Superior temporal gyrus (tissue), 1 donor: ENCODE data around the gene SIRPA.

Source experiments
- DNase-seq: peaks from one replicate; pipeline ENCODE4 v3.0.0-alpha.2; 2016; ENCODE audit errors: extremely low spot score

Gene SIRPA

DNA sequence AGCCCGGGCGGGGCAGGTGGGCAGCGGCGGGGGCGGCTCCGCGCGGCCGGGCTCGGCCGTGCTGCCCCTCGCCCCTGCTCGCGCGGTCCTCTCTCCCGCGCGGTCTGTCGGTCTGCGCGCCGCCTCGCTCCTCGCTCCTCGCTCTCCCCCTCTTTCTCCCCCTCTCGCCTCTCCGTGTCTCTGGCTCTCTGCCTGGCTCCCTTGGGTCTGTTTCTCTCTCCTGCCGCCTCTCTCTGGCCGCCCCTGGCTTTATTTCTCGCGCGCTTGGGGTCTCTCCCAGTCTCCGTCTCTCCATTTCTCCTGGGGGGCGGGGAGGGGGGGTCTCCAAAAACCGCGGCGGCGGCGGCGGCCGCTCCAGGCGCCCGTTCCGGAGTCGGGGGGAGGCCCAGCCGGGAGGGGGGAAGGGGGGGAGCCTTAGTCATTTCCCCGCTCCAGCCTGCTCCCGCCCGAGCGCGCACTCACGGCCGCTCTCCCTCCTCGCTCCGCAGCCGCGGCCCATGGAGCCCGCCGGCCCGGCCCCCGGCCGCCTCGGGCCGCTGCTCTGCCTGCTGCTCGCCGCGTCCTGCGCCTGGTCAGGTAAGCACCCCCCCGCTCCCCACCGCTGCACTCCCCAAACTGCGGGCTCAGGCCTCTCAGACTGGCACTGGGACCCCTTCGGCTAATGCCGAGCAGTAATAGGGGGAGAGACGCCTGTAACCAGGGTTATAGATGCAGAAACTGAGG is at the start of gene SIRPA:
Gene SIRPA (plus strand): TSS at position 457 of the 723 bp plus-strand sequence. CDS start 41 bp downstream, at position 498.
- DNase-seq = peak; percentile 85

- no peak for DNase-seq
Measured at GRCh38 chr20:1845701-1846100, 49.5 kb upstream of the SIRPA start.

DNA sequence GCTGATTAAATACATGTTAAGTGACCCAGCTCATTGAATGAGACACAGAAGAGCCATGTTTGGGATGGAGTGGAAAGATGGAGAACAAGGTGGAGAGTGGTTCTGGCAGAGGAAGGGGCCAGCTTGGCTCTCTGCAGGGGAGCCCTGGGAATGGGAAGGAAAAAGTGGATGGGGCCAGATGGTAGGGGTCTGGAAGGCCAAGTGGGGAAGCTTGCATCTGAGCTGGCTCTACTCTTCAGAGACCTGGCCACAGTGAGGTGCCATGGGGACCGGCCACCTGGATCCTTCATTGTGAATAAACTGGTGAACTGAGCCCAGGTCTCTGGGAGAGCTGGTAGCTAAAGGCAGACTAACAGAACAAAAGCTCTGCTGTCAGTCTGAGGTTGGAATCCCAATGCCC is 48.9 kb upstream of the SIRPA start:
- DNase-seq = no peak

DNA sequence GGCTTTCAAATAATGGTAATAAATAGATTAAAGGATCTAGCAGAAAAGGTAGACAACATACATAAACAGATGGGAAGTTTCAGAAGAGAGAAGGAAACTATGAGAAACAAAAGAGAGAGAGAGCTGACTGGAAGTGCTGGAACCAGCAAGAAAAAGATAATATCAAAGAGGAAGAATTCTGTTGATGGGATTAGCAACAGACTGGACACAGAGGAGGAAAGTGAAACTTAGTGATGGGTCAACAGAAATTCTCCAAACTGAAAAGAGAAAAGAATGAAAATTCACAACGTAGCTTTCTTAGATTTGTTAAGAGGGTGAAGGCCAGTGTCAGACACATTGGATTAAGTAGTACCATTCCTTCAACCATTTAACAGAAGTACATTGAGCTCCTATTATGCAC is 48.3 kb upstream of the SIRPA start:
- DNase-seq = no peak

- no peak for DNase-seq
Measured at GRCh38 chr20:1847780-1848179, 47.4 kb upstream of the SIRPA start.

DNA sequence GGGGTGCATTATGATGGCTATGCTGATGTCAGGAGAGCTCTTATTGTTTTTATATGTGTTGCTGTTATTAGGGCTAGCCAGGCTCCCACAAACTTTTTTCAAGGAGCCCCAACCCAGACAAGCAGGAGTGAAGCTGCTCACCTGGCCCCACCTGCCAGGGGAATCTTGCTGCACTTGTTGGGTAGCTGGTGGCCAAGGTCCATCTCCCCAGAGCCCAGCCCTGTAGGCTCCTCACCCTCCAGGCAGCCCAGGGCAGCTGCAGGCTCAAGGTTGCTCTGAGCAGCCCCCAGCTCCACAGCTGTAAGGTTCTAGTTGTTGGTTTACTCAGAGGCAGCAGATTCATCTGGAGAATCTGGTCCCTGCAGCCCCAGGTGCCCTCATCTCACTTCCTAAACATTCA is 46.8 kb upstream of the SIRPA start:
- DNase-seq = no peak

- DNase-seq = no peak
Measured at GRCh38 chr20:1851396-1851795, 43.8 kb upstream of the SIRPA start.

- no peak for DNase-seq
Measured at GRCh38 chr20:1853473-1853872, 41.7 kb upstream of the SIRPA start.

- no peak for DNase-seq
Measured at GRCh38 chr20:1854246-1854645, 41.0 kb upstream of the SIRPA start.

GRCh38 chr20:1855109-1855508 is 40.1 kb upstream of the SIRPA start:
- DNase-seq = no peak

DNA sequence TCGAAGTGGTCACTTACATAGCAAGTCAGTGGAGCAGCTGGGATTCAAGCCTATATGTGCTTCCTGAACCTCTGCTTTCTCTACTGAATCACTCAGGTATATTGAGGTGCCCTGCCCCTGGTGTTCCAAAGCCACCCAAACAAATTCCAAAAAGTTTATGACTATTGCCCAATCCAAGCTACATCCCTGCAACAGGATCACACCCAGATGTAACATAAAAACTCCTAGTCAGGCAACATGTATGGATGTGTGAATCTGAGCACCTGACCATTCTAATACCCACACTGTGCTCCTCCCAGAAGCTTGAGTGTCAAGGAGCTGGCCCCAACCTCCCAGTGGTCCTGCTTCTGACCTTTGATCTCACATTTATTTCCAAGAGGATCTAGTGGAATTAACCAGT is 39.5 kb upstream of the SIRPA start:
- no peak for DNase-seq

DNA sequence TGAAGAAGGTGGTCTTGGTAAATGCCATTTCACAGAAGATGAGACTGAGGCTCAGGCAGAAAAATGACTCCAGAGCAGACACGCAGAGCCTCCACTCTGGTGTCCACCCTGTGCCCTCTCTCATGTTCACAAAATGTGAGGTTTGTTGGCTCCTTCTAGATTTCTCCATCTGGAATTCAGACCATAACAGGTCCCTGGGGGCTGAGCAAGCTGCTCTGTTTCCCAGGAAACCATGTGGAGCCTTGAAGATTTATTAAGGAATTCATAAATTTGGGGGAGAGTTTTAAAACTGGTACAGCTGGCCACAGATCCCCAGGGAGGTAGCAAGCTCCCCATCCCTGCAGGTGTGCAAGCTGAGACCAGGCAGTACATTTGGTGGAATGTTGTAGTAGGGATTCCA is 38.8 kb upstream of the SIRPA start:
- no peak for DNase-seq

DNA sequence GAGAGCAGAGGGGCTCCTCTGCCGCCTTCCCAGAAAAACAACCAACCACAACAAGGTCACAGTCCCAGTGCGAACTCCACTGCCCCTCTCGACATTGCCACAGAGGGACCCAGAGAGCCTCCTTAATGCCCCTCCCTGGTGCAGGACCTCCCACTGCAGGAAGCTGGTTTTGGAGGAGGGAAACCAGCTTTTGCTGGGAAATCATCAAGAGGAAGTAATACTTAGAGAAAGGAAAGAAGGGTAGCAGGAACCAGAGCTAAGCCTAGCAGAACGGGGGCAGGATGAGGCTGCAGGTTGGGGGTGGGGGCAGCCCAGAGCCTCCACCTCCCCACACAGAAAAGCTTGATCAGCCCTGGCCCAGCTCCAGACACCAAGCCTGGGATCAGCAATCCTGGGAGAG is 37.7 kb upstream of the SIRPA start:
- no peak for DNase-seq

- no peak for DNase-seq
Measured at GRCh38 chr20:1858871-1859270, 36.3 kb upstream of the SIRPA start.

DNA sequence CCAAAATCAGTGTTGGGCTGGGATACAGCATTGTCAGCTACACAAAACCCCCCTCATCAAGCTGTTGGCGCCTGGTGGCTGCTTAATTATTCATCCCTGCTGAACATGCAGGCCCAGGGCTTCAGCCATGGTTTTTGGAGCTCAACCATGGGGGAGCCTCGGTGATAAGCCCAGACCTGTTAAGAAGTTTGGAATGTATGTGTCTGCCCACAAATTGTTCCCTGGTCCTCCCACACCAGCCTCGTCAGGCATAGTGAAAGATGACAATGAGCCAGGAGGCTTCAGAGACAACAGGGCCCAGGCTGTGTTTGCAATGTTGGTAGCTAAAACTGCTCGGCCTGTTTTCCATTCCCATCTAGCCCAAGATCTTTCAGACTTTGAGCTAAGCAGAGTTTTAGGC is 34.8 kb upstream of the SIRPA start:
- DNase-seq = no peak

GRCh38 chr20:1861347-1861976 is 33.7 kb upstream of the SIRPA start:
- DNase-seq = no peak

- no peak for DNase-seq
Measured at GRCh38 chr20:1861996-1862662, 33.1 kb upstream of the SIRPA start.

DNA sequence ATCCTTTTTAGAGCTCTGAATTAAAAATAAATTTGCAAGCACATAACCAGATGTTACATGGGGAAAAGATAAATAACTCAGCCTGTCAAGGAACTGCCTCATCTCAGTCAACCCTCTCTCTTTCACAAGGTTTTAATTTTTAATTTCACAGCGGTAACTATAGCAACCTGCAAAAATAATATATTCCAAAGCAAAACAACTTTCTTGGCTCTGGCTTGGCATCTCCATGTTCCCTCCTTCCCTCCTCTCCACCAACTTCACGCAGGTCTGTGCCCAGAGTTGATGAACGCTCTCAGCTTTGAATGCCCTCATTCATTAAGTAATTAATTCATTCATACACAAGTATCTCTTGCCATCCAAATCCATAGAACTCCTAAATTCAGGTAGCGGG is 32.5 kb upstream of the SIRPA start:
- peak; percentile 68 for DNase-seq

GRCh38 chr20:1863296-1863695 is 31.9 kb upstream of the SIRPA start:
- DNase-seq = no peak

GRCh38 chr20:1866834-1867233 is 28.4 kb upstream of the SIRPA start:
- no peak for DNase-seq

DNA sequence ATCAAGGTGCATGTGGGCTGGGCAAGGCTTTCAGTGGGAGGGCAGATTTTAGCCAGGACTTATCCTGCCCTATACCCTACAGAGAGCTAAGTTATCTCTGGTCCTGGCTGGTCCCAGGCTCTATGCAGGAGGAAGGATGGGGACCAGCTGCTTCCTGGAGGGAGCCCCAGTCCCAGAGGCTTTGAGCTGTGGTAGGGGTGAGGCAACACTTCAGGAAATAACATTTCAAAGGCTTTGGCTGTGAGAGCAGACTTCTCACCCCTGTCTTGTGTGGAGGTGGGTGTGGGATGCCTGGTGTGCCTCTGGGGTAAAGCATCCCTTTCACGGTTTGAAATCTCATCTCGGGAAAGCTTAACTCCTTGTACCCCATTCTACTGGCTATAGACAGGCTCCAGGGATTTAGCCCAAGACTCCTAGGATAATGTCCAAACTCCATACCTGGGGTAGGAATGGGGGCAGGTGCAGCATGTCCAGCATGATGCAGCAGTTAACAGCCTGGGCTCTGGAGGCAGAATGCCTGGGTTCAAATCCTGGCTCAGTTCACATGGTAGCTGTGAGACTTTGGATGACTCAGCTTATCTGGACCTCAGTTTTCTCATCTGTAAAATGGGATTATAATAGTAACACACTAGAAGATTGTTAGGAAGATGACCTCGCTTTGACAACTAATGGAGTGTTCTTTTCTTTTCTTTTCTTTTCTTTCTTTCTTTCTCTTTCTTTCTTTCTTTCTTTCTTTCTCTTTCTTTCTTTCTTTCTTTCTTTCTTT is 27.5 kb upstream of the SIRPA start:
- DNase-seq = no peak

DNA sequence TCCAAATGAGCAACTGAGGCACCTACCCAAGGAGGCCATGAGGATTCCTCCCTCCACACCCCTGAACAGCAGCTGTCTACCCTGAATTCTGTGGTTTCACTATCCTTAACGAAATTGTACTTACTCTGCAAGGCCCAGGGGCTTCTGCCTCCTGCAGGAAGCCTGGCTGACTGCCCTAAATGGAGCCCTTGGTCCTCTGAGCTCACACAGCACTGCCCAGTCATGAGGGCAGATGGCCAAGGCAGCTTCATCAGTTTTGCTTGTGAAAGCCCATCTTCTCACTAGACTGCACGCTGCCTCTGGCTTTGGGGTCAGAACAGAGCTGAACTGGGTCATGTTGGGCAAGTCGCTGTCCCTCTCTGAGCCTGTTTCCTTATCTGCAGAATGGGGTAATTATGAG is 26.4 kb upstream of the SIRPA start:
- no peak for DNase-seq
